ENCODE measurements around the gene ABHD16A.

ABHD16A gene

GRCh38 chr6:31730631-31731086 is 27.5 kb upstream of the ABHD16A start:
- DNase-seq: no peak

- peak; percentile 76 for DNase-seq
These were observed 27.0 kb upstream of the ABHD16A start for GRCh38 chr6:31729979-31730630.

GRCh38 chr6:31729515-31729978 is 26.4 kb upstream of the ABHD16A start:
- DNase-seq: peak; percentile 90

- DNase-seq: no peak
These were observed 25.8 kb upstream of the ABHD16A start, which contains the start of gene DDAH2 for GRCh38 chr6:31728767-31729514. Gene DDAH2, minus strand, starts transcription at chr6:31729299. Its CDS starts 138 bp downstream, at chr6:31729161.

GRCh38 chr6:31727717-31728671 is 24.9 kb upstream of the ABHD16A start:
- no peak for DNase-seq

- peak; percentile 53 for DNase-seq
These were observed 24.1 kb upstream of the ABHD16A start for GRCh38 chr6:31727034-31727716.

- no peak for DNase-seq
These were observed 22.6 kb upstream of the ABHD16A start for GRCh38 chr6:31725502-31726350.

GRCh38 chr6:31723980-31724691 is 21.0 kb upstream of the ABHD16A start:
- DNase-seq: no peak

- no peak for DNase-seq
These were observed 20.3 kb upstream of the ABHD16A start, which contains the start of gene MPIG6B for GRCh38 chr6:31723245-31723979. Gene MPIG6B, plus strand, starts transcription at chr6:31723373. Its CDS starts 11 bp downstream, at chr6:31723384.

- DNase-seq: no peak
These were observed 19.0 kb upstream of the ABHD16A start for GRCh38 chr6:31722173-31722572.

- no peak for DNase-seq
These were observed 18.4 kb upstream of the ABHD16A start, which contains the start of gene LY6G6C for GRCh38 chr6:31721351-31722020. Gene LY6G6C, minus strand, starts transcription at chr6:31721746. Its CDS starts 67 bp downstream, at chr6:31721679.

- no peak for DNase-seq
These were observed 17.2 kb upstream of the ABHD16A start for GRCh38 chr6:31720196-31720770.

- DNase-seq: no peak
These were observed 15.9 kb upstream of the ABHD16A start for GRCh38 chr6:31719001-31719400.

GRCh38 chr6:31718265-31718664 is 15.1 kb upstream of the ABHD16A start:
- DNase-seq: no peak

- DNase-seq: no peak
These were observed 14.5 kb upstream of the ABHD16A start for GRCh38 chr6:31717499-31718222.

- no peak for DNase-seq
These were observed 12.2 kb upstream of the ABHD16A start, which contains the start of gene LY6G6D for GRCh38 chr6:31715022-31715958. Gene LY6G6D, plus strand, starts transcription at chr6:31715348. Its CDS starts 8 bp downstream, at chr6:31715356.

All from CD4-positive, alpha-beta T cell treated with Interleukin-17A for 4 hours (primary cell).